Spleen (tissue), 11 donors: Measurements from ENCODE around the gene HPGDS. TPM values are rescaled to one million over a fixed set of nuclear protein-coding genes. Genes with fewer than 3 reads are reported as not detected.
A peak's percentile ranks its signal among the peaks of the same experiment; 100 is the strongest.

Source experiments
- DNase-seq: peaks from one replicate; pipeline ENCODE4 v3.0.0-alpha.2; 2020
- H3K27ac ChIP-seq, 8 donors: fragments of 200-600 bp; sonication (generic) in 7 of 8; 1 replicate in 4 of 8; 2 replicates in 4 of 8; pipeline versions ENCODE4 v1.5.0 to v1.8.0; 2016 to 2021; ENCODE audit warnings: inconsistent platforms in 4 of 8, mild to moderate bottlenecking in 4 of 8, moderate library complexity in 1 of 8
- H3K27me3 ChIP-seq, 7 donors: fragments of 200-600 bp; sonication (generic) in 6 of 7; replicated peaks in 1 of 7; 1 replicate in 4 of 7; 2 replicates in 3 of 7; pipeline versions ENCODE4 v1.5.0 to v1.8.0; 2016 to 2021; ENCODE audit warnings: inconsistent platforms in 3 of 7, mild to moderate bottlenecking in 1 of 7
- H3K36me3 ChIP-seq, 6 donors: fragments of 200-600 bp; sonication (generic) in 5 of 6; 1 replicate in 4 of 6; 2 replicates in 2 of 6; pipeline versions ENCODE4 v1.5.0 to v1.8.0; 2016 to 2021; ENCODE audit warnings: inconsistent platforms in 2 of 6
- H3K4me1 ChIP-seq, 6 donors: fragments of 200-600 bp; sonication (generic) in 5 of 6; 1 replicate in 3 of 6; 2 replicates in 3 of 6; pipeline versions ENCODE4 v1.5.0 to v1.8.0; 2016 to 2021; ENCODE audit warnings: inconsistent platforms in 3 of 6
- H3K4me3 ChIP-seq, 8 donors: fragments of 200-600 bp; sonication (generic) in 7 of 8; 1 replicate in 4 of 8; 2 replicates in 4 of 8; pipeline versions ENCODE4 v1.5.0 to v1.8.0; 2016 to 2021; ENCODE audit warnings: inconsistent platforms in 4 of 8, mild to moderate bottlenecking in 4 of 8, moderate library complexity in 2 of 8
- H3K9me3 ChIP-seq, 8 donors: fragments of 200-600 bp; sonication (generic) in 7 of 8; 1 replicate in 4 of 8; 2 replicates in 4 of 8; pipeline versions ENCODE4 v1.5.0 to v1.8.0; 2016 to 2021; ENCODE audit warnings: inconsistent platforms in 4 of 8
- CTCF ChIP-seq, 11 experiments: fragments of 200-600 bp in 7 of 11; fragments of 450-650 bp in 4 of 11; sonication (generic) in 4 of 11; IDR thresholded peaks in 8 of 11; conservative IDR thresholded peaks in 3 of 11; 1 replicate in 7 of 11; 2 replicates in 4 of 11; pipeline versions ENCODE4 v1.4.0 to v1.8.0; 2016 to 2021; ENCODE audit warnings: antibody characterized with exemption in 11 of 11, inconsistent platforms in 4 of 11, mild to moderate bottlenecking in 1 of 11
- POLR2A ChIP-seq, 3 donors: fragments of 450-650 bp; IDR thresholded peaks; one replicate each; pipeline ENCODE4 v1.5.1; 2017; ENCODE audit warnings: antibody characterized with exemption in 3 of 3, mild to moderate bottlenecking in 1 of 3
- POLR2AphosphoS5 ChIP-seq, 3 donors: sonication (generic); formaldehyde crosslinking; IDR thresholded peaks; one replicate each; pipeline ENCODE4 v1.5.1; 2017; ENCODE audit warnings: antibody characterized with exemption in 3 of 3
- WGBS, 5 donors: extraction: QIAGEN DNeasy Blood & Tissue Kit in 3 of 5; methylation state at CpG; one replicate each; pipeline versions ENCODE4 v1.1.5 to v1.1.7; 2013 to 2018; 5-methylcytosine and 5-hydroxymethylcytosine counted together
- intact Hi-C: fragments of 100-400 bp; cut with DNase I; formaldehyde crosslinking; loops from one replicate; pipeline ENCODE4 v1.15.0; 2023; ENCODE audit warnings: low total_unique reads
- polyA plus RNA-seq, 3 donors: library from polyadenylated mRNA; stranded (reverse); fragments of 200-250 nt; gene quantifications; one replicate each; pipeline ENCODE4 v1.2.1, GENCODE V29; 2013
- total RNA-seq, 7 donors: library from RNA; depleted of rRNA in 3 of 7; stranded (reverse); fragments of >200 nt in 3 of 7; fragmentation: NEBNext Ultra II Directional in 4 of 7; extraction: Animal tissue kit (Norgen Biotek cat#: 25700) in 4 of 7; gene quantifications; one replicate each; pipeline versions ENCODE4 v1.1.0 to v1.2.1, GENCODE V29; 2016 to 2021
- donor health status: healthy with polysubstance abuse.
- donor health status: DM: no; HTN: no; CAD: no; lungs with moderate emphysema.
- donor health status: DM: no; HTN: no; CAD: no.
- donor health status: Bipolar disorder and iron deficiency.
- donor health status: healthy.
- donor health status: DM: no; HTN: no; CAD: no.
- donor health status: DM: yes; HTN: yes; CAD: no.

The HPGDS gene
- total and polyA plus RNA-seq, 10 donors, result 0.04 to 2.2 (median 0.42) TPM; not detected in 4

GRCh38 chr4:94348666-94349065, 6.0 kb upstream of the HPGDS start:
- Histone ChIP-seq H3K4me1 (peaks cover 0 to 28% (median 12%) of the 10 kb centered on the region in 6 donors), H3K36me3 (no peaks in the 10 kb centered on the region), H3K27me3 (peaks cover 0 to 16% (median 0%) of the 10 kb centered on the region in 7 donors), H3K27ac (no peak overlapping the region), H3K4me3 (no peak overlapping the region), H3K9me3 (no peaks in the 10 kb centered on the region)
- no peak for DNase-seq
- intact Hi-C loops, result no loop called here
- TF ChIP-seq POLR2A (IDR thresholded peaks at IDR 0.05) (no peak), POLR2AphosphoS5 (IDR thresholded peaks at IDR 0.05) (no peak), CTCF (IDR thresholded peaks at IDR 0.05 in 8 of 11, conservative IDR thresholded peaks at IDR 0.05 in 3 of 11) (no peak)
- WGBS, 5 donors, result 86 to 99% (median 93%) methylated on average over 3 of the region's 3 CpGs

DNA sequence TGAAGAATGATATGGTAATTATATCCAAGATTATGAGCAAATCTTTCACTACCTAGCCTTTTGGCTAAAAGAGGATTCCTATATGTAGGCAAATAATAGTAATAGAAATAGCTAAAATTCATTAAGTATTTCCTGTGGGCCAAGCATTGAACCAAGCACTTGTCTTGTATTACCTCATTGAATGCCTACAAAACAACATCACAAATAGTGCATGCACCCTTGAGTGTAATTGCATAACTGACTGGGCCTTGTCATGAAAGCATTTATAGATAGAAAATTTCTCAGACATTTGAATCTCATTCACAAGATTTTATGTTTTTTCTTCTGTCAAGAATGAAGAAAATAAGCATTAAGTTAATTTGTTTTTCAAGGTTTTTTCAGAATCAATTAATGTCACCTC, 3.9 kb upstream of the HPGDS start:
- intact Hi-C loops, result no loop called here

DNA sequence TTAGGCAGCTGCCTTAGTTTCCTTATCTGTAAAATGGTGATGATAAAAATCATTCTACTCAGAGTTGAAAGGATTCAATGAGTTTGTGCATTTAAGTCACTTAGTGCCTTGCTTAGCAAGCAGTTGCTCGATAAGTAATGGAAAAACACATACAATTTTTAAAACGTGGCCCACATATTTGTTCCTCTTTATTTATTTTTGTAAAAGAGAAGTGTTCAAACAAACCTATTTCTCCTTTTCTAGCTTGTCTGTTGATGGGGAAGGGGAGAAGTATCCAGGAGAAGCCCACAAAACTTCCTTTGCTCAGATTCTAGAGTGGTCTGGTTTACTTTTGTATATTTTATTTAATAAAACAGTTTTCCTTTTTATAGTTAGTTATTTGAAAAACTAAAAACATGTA, 3.3 kb upstream of the HPGDS start:
- 21 to 43% (median 31%) methylated on average over 2 of the region's 2 CpGs for WGBS, 5 donors
- TF ChIP-seq POLR2AphosphoS5 (IDR thresholded peaks at IDR 0.05) (no peak), POLR2A (IDR thresholded peaks at IDR 0.05) (no peak), CTCF (IDR thresholded peaks at IDR 0.05 in 8 of 11, conservative IDR thresholded peaks at IDR 0.05 in 3 of 11) (no peak)
- no peaks in the 10 kb centered on the region for H3K9me3 ChIP-seq

More for the DNA sequence above, 3.9 kb upstream of the HPGDS start:
- peaks cover 0 to 35% (median 13%) of the 10 kb centered on the region in 6 donors for H3K4me1 ChIP-seq
- H3K27ac ChIP-seq, result no peak overlapping the region
- H3K4me3 ChIP-seq, result no peak overlapping the region
- DNase-seq, result no peak
- no peak for TF ChIP-seq CTCF (IDR thresholded peaks at IDR 0.05 in 8 of 11, conservative IDR thresholded peaks at IDR 0.05 in 3 of 11)
- no peak for TF ChIP-seq POLR2AphosphoS5 (IDR thresholded peaks at IDR 0.05)
- no peak for TF ChIP-seq POLR2A (IDR thresholded peaks at IDR 0.05)
- H3K27me3 ChIP-seq, result peaks cover 0 to 12% (median 0%) of the 10 kb centered on the region in 7 donors
- no peaks in the 10 kb centered on the region for H3K36me3 ChIP-seq
- H3K9me3 ChIP-seq, result no peaks in the 10 kb centered on the region

DNA sequence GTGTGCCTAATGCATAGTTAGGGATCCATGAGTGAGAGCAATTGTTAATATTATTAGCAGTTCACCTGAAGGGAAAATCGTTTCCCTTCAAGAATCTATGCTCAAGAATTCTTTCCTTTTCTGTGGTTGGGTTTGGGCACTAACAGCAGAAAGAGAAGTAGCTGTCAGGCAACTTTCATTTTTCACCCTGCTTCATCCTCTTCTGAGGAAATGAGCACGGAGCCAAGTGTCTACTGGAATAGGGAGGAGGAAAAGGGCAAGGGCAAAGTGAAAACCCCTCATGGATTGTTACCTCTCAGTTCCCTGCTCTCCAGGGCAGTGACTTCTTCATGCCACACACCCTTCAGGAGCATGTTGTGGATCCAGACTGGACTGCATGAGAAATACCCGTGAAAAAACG, 2.6 kb upstream of the HPGDS start:
- WGBS, 5 donors, result 11 to 25% (median 17%) methylated on average over 4 of the region's 4 CpGs
- Histone ChIP-seq H3K4me1 (peaks cover 0 to 34% (median 13%) of the 10 kb centered on the region in 6 donors), H3K9me3 (no peaks in the 10 kb centered on the region), H3K27ac (peak overlapping the region in 4 of 8 donors; percentile 7 to 48 (median 28)), H3K4me3 (no peak overlapping the region), H3K36me3 (no peaks in the 10 kb centered on the region), H3K27me3 (peaks cover 0 to 4% (median 0%) of the 10 kb centered on the region in 7 donors)
- intact Hi-C loops, result no loop called here
- DNase-seq, result no peak
- TF ChIP-seq POLR2A (IDR thresholded peaks at IDR 0.05) (no peak), POLR2AphosphoS5 (IDR thresholded peaks at IDR 0.05) (no peak), CTCF (IDR thresholded peaks at IDR 0.05 in 8 of 11, conservative IDR thresholded peaks at IDR 0.05 in 3 of 11) (no peak)

More for the DNA sequence above, 3.3 kb upstream of the HPGDS start:
- Histone ChIP-seq H3K36me3 (no peaks in the 10 kb centered on the region), H3K27me3 (peaks cover 0 to 6% (median 0%) of the 10 kb centered on the region in 7 donors), H3K4me3 (no peak overlapping the region), H3K27ac (peak overlapping the region in 4 of 8 donors; percentile 7 to 48 (median 28)), H3K4me1 (peaks cover 0 to 34% (median 13%) of the 10 kb centered on the region in 6 donors)
- intact Hi-C loops, result no loop called here
- DNase-seq, result no peak
